NCI-H748 (cell line): ENCODE data around the gene ANO7.

Experiments used
- DNase-seq: peaks from one replicate; lab custom pipeline; 2025; ENCODE audit not compliant: unreplicated experiment; lab: John Stamatoyannopoulos, UW

The ANO7 gene

DNA sequence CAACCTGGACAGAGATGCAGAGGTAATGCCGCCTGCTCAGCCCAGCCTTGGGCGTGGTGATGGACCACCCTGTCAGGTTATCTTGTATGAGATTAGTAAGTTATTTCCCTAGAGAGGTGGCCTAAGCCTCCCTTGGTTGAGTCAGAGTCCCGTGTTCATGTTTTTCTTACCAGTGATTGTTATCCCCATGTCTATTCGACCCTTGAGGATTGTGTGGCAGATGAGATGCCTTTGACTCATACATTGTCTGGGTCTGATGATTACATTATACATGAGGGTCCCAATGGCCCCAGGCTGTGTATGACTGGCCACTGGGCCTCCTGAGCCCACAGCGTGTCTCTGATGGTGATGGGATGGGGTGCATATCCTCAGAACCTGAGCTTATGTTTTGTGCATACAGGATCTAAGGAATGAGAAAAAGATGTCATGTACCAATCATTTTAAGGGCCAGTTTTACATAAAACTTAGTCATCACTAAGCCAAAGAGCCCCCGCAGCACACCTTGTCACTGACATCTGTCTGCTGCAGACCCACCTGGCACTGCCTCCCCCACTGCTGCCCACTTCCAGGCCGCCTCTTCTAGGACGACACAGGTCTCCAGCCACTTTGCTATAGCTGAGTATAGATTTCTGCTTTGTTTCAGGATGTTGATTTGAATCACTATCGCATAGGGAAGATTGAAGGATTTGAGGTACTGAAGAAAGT is 30.5 kb upstream of the ANO7 start:
- no peak for DNase-seq

DNA sequence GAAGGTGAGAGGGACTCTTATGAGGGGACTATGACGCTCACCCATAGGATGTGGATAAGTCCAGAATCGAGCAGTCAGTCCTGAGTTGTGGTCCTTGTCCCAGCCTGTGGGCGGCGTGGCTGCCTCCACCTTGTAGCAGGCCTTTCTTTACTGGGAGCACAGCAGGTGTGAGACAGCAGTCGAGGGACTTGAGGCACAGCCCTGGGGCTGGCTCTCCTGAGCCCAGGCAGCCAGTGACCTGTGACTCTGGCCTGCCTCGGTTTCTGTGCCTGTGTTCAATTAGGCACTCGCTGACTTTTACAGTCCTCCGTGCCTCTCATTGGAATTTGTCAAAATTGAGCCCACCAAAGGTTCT is 30.0 kb upstream of the ANO7 start:
- DNase-seq, result no peak

DNA sequence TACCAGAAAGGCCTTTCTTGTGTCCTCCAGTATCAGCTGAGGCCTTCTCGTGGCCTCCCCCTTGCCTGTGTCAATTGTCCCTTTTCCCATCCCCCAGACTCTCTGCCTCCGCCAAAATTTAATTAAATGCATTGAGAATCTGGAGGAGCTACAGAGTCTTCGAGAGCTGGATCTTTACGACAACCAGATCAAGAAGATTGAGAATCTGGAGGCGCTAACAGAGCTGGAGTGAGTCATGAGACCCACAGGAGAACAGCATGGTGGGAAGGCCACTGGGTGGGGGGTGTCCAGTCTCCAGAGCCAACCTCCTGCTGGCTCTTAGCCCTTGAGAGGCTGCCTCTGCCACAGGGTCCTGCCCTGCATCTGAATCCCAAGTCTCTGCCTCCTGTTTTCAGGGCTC is 29.4 kb upstream of the ANO7 start:
- DNase-seq, result no peak

DNA sequence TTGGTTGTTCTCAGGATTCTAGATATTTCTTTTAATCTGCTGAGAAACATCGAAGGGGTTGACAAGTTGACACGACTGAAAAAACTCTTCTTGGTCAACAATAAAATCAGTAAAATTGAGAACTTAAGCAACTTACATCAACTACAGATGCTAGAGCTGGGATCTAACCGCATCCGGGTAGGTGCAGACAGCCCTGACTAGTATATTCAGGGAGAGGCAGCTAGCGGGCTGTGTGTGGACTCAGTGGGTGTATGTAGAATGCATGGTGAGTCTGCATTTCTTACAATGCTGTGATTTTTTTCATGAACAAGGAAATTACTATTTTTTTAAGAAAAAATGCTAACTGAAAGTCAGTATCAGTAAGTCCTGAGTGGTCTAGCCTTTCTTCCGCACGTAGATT is 28.2 kb upstream of the ANO7 start:
- DNase-seq, result no peak

DNA sequence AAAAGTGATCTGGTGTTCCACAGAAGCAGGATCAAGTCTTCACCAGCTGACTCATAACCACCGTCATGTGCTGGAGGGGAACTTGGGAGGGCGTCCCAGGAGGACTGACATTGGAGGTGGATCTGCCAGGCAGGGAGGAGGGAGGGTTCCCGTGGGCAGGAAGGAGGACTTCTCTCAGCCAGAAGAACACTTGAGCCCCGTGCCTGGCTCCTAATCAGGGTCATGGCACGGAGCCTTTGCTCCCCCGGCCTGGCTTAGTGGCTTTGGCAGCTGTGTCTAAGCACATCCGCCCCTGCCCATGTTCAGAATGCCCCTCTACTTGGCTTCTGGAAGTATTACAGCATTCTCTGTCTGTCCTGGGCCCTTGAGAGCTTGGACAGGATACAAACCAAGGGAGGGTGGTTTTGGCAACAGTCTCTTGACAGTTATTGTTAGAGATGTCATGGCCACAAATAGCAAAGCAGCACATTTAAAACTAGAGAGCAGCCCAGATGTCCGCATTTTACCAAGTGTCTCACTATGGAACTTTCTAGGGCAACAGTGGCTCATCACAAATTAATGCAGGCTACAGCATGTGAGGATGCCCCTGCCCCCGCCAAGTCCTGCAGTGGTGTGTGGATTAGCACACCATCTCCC is 26.7 kb upstream of the ANO7 start:
- DNase-seq, result no peak

DNA sequence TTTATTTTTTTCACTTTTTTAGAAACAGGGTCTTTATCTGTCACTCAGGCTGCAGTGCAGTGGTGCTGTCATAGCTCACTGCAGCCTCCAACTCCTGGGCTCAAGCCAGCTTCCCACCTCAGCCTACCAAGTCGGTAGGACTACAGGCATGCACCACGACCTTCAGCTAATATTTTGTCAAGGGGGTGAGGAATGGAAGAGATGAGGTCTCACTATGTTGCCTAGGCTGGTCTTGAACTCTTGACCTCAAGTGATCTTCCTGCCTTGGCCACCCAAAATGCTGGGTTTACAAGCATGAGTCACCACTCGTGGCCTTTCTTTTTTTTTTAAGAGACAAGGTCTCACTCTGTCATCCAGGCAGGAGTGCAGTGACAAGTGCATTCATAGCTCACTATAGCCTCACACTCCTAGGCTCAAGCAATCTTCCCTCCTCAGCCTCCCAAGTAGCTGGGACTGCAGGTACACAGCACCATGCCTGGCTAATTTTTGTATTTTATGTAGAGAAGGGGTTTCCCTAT is 24.8 kb upstream of the ANO7 start:
- DNase-seq, result no peak

DNA sequence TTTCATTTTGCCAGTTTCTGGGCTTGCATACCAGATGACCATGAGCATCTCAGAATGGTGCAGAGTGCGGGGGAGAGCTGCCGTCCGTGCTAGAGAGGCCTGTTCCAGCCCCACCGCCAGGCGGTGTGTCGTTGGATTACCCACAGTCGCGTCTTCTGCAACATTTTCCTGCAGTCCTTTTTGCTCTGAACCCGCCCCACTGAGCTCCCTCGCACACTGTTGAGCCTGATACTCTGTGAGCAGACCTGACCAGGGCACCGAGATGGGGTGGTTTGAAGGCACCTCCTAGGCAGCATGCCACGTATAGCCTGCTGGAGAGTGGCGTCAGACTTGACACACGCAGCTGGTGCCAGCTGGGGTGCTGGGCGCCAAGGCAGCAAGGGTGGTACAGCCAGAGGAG is 20.1 kb upstream of the ANO7 start:
- no peak for DNase-seq

DNA sequence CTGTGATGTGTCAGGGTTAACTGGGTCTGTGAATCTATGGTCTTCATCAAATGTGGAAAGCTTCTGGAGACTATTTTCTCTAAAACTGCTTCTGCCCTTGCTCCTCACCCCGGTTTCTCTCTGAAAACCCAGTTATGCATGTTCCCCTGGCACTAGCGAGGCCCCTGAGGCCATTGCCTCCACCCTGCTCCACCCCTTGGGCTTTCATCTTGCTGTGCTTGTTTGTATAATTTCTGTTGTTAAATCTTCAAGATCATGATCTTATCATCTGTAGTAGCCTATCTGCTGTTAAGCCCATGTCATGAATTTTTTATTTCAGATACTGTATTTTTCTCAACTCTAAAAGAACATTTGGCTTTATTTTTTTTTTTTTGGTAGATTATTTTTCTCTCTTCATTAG is 14.9 kb upstream of the ANO7 start:
- DNase-seq, result no peak

DNA sequence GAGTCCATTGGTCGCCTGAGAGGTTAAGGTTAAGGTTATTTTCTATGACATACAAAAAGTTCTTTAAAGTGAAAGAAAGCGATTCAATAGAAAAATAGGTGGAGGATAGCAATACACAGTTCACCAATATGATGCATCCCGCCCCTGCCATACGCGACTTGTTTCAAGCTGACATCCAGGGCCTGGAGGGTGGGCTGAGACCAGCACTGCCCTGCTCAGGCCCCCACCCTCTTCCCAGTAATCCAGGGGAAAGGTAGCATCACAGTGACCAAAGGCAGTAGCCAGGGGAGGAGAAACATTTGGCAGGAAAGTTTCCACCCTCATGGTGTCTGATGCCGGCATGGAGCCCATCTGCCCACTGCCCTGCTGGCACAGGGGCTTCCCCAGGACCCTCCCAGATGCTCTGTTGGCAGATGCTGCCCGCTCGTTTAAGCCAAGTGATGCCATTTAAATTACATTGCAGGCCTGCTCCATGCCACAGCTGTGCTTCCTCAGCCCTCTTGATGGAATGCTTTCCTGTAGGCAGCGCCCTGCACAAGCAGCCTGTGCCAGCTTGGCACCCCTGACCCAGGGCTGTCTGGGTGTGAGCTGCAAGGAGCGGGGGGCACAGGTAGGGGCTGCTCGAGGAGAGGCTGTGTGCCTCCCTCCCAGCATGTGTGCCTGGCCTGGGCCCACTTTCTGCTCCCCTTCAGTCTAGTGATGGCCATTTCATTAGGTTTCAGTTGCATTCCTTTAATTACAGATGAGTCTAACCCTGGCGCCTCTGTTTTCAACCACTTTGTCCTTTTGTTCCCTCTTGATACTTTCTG is 10.7 kb upstream of the ANO7 start:
- no peak for DNase-seq

DNA sequence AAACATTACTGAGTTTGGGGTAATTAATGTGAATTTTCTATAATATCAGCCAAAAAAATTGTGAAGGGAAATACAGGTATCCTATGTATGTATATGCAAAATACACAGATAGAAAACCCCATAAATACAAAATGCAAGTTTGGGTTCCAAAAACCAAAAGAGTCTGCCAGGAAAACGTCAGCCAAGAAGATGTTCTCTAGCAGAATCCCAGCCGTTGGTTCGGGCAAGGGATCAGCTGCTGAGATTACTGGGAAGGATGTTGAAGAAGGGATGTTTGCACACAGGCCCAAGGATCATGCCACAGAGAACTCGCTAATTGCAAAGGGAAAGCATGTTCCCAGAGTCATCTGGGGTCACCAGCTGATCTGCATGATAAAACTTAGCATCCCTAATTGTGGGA is 9.5 kb upstream of the ANO7 start:
- no peak for DNase-seq

DNA sequence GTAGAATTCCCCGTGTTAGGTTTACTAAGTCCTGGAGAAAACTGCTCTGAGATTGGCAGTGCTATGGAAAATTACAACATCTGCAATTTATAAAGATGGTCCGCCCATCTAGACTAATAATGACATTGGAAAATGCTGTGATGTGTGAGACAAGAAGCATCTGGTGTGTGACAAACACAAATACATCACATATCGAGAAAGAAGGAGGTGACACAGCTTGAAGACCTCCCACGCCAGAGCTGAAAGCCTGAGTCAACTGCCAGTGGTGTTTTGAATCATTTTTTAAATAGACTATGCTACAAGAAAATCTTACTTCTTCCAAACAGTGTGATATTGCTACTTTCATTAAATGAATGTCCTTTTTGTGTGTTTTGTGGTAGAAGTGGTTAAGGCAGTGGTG is 8.6 kb upstream of the ANO7 start:
- DNase-seq, result no peak

DNA sequence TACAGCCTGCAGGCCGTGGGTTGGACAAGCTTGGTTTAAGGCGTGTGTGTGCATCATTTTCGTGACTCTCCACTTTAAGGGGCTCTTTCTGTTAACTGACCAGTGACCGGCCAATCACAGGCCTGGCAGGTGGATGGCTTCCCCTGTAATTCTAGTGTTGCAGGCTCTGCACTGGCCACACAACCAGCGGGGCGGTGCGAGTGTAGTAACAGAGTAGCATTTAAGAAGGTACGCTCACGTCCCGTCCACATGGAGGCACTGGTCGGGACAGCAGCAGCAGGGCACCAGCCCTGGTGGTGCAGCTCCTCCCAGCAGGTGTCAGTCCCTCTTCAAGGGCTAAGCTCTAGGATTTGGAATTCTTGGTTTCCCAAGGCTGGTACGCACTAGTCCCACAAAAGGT is 8.0 kb upstream of the ANO7 start:
- DNase-seq, result no peak

DNA sequence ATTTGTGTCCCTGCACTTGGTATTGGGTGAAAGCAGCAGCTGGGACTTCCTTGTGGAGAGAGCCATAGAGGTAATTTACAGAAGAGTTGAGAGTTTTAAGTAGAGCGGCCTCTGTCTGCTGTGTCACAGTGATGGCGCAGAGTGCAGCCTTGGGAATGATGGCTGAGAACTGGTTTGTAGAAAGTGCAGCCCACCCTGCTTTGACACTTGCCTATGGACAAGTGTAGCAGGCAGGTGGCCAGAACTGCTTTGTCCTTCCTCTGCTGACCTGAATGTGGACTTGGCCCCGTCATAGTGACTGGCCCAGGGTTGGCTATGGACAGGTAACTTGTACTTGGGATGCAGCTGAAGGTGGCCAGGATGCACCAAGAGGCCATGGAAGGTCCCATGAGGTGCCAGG is 6.4 kb upstream of the ANO7 start:
- no peak for DNase-seq

DNA sequence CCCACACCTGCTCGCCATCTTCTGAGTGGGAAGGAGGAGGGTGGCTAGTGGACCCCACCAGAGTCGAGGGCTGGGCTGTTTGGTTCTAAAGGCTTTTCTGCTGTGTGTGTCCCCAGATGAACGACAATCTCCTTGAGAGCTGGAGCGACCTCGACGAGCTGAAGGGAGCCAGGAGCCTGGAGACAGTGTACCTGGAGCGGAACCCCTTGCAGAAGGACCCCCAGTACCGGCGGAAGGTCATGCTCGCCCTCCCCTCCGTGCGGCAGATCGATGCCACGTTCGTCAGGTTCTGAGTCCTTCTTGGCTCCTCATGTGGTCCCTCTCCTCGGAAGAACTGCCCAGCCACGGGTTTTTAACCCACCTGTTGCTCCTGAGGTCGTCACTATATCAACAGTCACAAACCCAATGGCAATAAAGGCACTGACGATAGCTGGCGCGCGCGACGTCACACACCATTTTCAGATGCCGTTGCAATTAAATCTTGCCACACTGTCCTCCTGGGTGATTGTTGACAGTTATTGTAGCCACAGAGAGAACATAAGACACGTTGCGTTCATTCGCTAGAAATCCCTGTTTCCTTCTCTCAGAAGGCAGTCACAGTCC is 5.8 kb upstream of the ANO7 start:
- no peak for DNase-seq

DNA sequence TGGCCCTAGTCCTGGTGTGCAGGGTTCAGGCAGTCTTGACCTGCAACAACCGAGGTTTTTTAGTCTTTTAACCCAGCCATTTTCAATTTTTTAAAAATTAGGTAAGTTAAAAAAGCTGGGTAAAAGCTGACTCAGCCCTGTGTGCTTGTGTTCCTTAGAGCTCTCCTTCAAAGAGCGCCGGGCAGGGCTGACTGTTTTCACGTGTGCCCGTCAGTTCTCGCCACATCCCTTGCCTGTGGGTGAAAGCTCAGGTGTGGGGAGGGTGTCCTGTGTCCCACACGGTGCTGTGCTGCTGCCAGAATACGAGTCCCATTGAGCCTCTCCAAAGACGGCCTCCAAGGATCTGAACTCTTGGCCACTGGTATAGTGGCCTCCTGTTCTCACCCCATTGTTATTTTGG is 5.3 kb upstream of the ANO7 start:
- DNase-seq, result no peak

DNA sequence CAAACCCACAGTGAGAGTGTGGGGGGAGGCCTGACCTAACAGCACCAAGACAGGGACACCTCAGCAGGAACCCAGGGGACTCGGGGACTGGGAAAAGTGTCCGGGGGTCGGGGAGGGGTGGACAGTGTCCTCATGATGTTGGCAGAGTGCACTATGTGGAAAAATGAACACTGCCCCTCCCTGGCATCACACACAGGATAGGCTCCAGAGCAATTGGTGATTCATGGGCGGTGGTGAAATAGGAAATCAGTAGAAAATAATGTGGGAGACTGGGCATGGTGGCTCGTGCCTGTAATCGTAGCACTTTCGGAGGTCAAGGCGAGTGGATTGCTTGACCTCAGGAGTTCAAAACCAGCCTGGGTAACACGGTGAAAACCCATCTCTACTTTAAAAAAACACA is 3.6 kb upstream of the ANO7 start:
- DNase-seq, result no peak

DNA sequence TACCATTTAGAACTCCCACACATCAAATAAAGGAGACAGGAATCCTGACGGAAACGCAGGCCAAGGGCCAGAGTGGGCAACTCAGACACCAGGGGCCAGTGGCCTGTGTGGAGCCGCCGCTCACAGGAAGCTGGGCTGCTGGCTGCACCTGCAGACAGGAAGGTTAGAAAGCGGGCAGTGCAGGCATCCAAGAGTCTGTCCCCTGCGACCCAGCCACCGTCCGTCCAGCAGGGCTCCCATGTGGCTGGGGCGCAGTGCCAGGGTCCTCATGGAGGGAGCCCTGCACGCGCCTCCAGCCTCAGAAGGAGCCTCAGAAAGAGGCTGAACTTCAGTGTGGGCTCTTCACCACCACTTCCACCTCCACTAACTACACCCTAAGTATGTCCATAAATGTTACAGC is 2.5 kb upstream of the ANO7 start:
- DNase-seq, result no peak

DNA sequence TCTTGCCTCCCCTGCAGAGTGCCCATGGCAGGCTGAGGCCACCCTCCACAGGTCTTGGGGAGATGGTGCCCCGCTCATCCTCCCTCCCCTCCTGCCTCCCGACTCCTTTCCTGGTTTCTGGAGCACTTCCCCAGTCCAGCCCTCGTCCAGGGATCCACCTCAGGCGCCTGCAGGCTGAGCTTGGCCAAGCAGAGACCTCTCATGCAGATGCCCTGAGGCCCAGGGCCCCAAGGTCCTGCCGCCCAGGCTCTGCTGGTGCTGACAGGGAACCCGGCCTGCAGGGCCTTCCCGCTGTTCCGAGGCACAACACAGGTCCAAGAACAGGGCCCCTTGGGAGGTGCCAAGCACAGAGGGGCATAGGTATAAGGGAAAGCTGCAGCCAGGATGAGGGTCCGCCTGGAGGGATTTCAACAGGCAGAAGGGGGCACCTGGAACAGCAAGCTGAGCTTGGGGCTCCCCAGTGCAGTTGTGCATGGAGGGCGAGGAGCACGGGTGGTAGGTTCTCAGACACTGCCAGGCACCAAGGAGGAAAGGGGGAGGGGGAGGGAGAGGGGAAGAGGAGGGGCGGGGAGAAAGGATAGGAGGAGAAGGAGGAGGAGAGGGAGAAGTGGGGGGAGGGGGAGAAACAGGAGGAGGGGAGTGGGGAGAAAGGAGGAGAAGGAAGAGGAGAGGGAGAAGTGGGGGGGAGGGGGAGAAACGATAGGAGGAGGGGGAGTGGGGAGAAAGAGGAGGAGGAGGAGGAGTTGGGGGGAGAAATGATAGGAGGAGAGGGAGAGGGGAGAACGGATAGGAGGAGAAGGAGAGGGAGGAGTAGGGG is 1.2 kb upstream of the ANO7 start:
- no peak for DNase-seq

DNA sequence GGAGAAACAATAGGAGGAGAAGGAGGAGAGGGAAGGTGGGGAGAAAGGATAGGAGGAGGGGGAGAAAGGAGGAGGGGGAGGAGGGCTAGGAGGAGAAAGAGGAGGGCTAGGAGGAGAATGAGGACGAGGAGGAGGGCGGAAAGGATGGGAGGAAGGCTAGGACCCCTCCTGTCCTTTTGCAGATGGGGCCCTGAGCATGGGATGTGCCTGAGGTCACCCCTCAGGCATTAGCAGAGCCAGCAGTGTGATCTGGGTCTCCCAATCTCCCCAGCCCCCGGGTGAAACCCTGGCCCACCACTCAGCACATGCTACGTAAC is 601 bp upstream of the ANO7 start:
- no peak for DNase-seq

DNA sequence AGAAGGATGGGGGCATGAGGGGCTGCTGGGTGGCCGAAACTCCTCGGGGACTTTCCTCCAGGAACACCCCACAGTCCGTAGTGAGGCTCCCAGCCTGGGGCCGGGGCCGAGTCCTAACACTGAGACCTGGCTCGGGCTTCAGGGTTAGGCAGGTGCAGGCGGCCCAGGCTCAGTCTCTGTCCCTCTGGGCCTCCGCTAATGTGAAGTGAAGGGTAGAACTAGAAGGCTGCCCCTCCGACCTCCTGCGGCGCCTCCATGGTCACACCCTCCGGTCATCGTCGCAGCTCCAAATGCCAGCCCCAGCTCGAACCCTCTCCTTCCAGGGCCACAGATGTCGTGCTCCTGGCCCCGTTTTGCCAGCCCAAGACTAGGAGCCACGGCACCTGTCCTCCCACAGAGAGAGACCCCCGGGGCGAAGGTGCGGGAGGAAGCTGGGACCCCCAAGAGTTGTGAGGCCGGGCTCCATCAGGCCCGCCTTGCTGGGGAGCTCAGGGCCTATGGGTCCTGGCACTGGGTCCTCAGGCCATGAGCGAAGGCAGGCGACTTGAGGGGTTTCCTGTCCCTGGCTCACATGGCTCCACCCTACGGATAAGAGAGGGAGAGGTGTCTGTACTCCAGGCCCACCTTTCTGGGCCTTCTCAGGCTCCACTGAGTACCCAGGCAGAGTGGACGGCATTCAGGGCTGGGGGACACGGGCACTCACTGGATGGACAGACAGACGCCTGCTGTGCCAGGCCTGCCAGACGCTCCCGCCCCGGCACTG is 797 bp downstream of the ANO7 start:
- DNase-seq, result no peak

DNA sequence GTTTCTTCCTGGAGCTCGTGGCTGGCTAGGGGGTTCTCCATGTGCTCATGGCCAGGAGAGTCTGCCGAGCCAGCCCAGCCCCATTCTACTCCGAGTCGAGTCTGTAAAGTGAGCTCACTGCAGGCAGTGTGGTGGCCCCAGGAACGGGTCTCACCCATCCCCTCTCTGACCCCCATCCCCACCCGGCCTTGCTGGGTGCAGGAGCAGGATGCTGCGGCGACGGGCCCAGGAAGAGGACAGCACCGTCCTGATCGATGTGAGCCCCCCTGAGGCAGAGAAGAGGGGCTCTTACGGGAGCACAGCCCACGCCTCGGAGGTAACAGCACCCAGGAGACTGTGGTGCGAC is 1.4 kb downstream of the ANO7 start:
- DNase-seq, result no peak
